Measurements from ENCODE around the gene DCANP1. TPM values are rescaled to one million over a fixed set of nuclear protein-coding genes. Genes with fewer than 3 reads are reported as not detected.

Gene DCANP1
- total RNA-seq, 1 donor from 2014 or later: not detected

- no peak within 1 kb of the TSS for H3K4me3 ChIP-seq (ENCODE audit: low read depth, low read length)
- FAIRE-seq (no peak), DNase-seq (ENCODE audit: low read depth) (no peak)
- no peaks in the 10 kb centered on the region for H3K36me3 ChIP-seq (ENCODE audit: control insufficient read depth, insufficient read depth, low read length)
- H3K27me3 ChIP-seq (ENCODE audit: control insufficient read depth, insufficient read depth, low read length): peaks cover 16% of the 10 kb centered on the region
- no peak for TF ChIP-seq CTCF (IDR thresholded peaks at IDR 0.05; ENCODE audit: insufficient read depth, low read length, severe bottlenecking)
Observed at GRCh38 chr5:135452321-135453030, 5.3 kb upstream of the DCANP1 start, which contains the start of gene TIFAB. TSS of gene TIFAB (minus strand) at chr5:135452351. CDS start at chr5:135449939, 2,412 bp downstream.

- Histone ChIP-seq H3K4me3 (ENCODE audit: low read depth, low read length) (no peak overlapping the region), H3K27me3 (ENCODE audit: control insufficient read depth, insufficient read depth, low read length) (peaks cover 16% of the 10 kb centered on the region), H3K36me3 (ENCODE audit: control insufficient read depth, insufficient read depth, low read length) (no peaks in the 10 kb centered on the region)
- FAIRE-seq: no peak
- no peak for TF ChIP-seq CTCF (IDR thresholded peaks at IDR 0.05; ENCODE audit: insufficient read depth, low read length, severe bottlenecking)
- no peak for DNase-seq (ENCODE audit: low read depth)
Observed at GRCh38 chr5:135451581-135452320, 4.6 kb upstream of the DCANP1 start.

GRCh38 chr5:135450952-135451351 is 3.8 kb upstream of the DCANP1 start:
- Histone ChIP-seq H3K4me3 (ENCODE audit: low read depth, low read length) (no peak overlapping the region), H3K36me3 (ENCODE audit: control insufficient read depth, insufficient read depth, low read length) (no peaks in the 10 kb centered on the region), H3K27me3 (ENCODE audit: control insufficient read depth, insufficient read depth, low read length) (peaks cover 18% of the 10 kb centered on the region)
- FAIRE-seq (no peak), DNase-seq (ENCODE audit: low read depth) (no peak)
- TF ChIP-seq CTCF (IDR thresholded peaks at IDR 0.05; ENCODE audit: insufficient read depth, low read length, severe bottlenecking): no peak

GRCh38 chr5:135450336-135450735 is 3.2 kb upstream of the DCANP1 start:
- peak; percentile 81 for FAIRE-seq
- no peaks in the 10 kb centered on the region for H3K36me3 ChIP-seq (ENCODE audit: control insufficient read depth, insufficient read depth, low read length)
- H3K27me3 ChIP-seq (ENCODE audit: control insufficient read depth, insufficient read depth, low read length): peaks cover 19% of the 10 kb centered on the region
- no peak for TF ChIP-seq CTCF (IDR thresholded peaks at IDR 0.05; ENCODE audit: insufficient read depth, low read length, severe bottlenecking)
- no peak for DNase-seq (ENCODE audit: low read depth)
- H3K4me3 ChIP-seq (ENCODE audit: low read depth, low read length): no peak overlapping the region

GRCh38 chr5:135449644-135450043 is 2.5 kb upstream of the DCANP1 start:
- FAIRE-seq (no peak), DNase-seq (ENCODE audit: low read depth) (no peak)
- Histone ChIP-seq H3K4me3 (ENCODE audit: low read depth, low read length) (no peak overlapping the region), H3K27me3 (ENCODE audit: control insufficient read depth, insufficient read depth, low read length) (peaks cover 19% of the 10 kb centered on the region), H3K36me3 (ENCODE audit: control insufficient read depth, insufficient read depth, low read length) (no peaks in the 10 kb centered on the region)
- TF ChIP-seq CTCF (IDR thresholded peaks at IDR 0.05; ENCODE audit: insufficient read depth, low read length, severe bottlenecking): no peak

All from bronchial epithelial cell (primary cell).